Calu3 (cell line): ENCODE measurements around the gene EPO. TPM values are rescaled to one million over a fixed set of nuclear protein-coding genes. Genes with fewer than 3 reads are reported as not detected.
"Not testable (repeated sequence)": the region's sequence is repeated elsewhere in the genome, so short reads cannot be mapped to it uniquely, and the experiment has no call there.

Experiments
- BruUV-seq: library from RNA; stranded (reverse); fragments of 400-500 nt; replicated peaks from 2 replicates; lab custom pipeline; 2021; lab: Mats Ljungman, UMichigan
- CTCF ChIA-PET: fragments of 300-600 bp; sonication (Branson Sonifier 250); formaldehyde crosslinking; loops from one replicate; lab custom pipeline; 2022; ENCODE audit warnings: antibody characterized with exemption; lab: Charles Lee
- DNase-seq: peaks from one replicate; pipeline ENCODE4 v3.0.0; 2022
- H3K27ac Mint-ChIP-seq: one replicate; pipeline ENCODE4 v1.8.0; 2022; ENCODE audit warnings: mixed read lengths; ENCODE audit not compliant: unreplicated experiment
- H3K27me3 Mint-ChIP-seq: one replicate; pipeline ENCODE4 v1.8.0; 2022; ENCODE audit warnings: mixed read lengths; ENCODE audit not compliant: unreplicated experiment
- H3K36me3 Mint-ChIP-seq: one replicate; pipeline ENCODE4 v1.8.0; 2022; ENCODE audit warnings: mild to moderate bottlenecking, moderate library complexity, mixed read lengths; ENCODE audit not compliant: insufficient read depth, unreplicated experiment
- H3K4me1 Mint-ChIP-seq: one replicate; pipeline ENCODE4 v1.8.0; 2022; ENCODE audit warnings: mild to moderate bottlenecking, low read depth, mixed read lengths; ENCODE audit not compliant: unreplicated experiment
- H3K4me3 Mint-ChIP-seq: one replicate; pipeline ENCODE4 v1.8.0; 2022; ENCODE audit warnings: mild to moderate bottlenecking, low read depth, moderate library complexity, mixed read lengths; ENCODE audit not compliant: unreplicated experiment
- H3K9me3 Mint-ChIP-seq: one replicate; pipeline ENCODE4 v1.8.0; 2022; ENCODE audit warnings: low read depth, mixed read lengths; ENCODE audit not compliant: unreplicated experiment
- CTCF ChIP-seq: fragments of 200-600 bp; IDR thresholded peaks from one replicate; pipeline ENCODE4 v1.8.0; 2022; ENCODE audit warnings: antibody characterized with exemption; ENCODE audit not compliant: unreplicated experiment
- intact Hi-C: fragments of 100-400 bp; cut with micrococcal nuclease; formaldehyde crosslinking; loops from one replicate; pipeline ENCODE4 v1.10.0; 2022; ENCODE audit not compliant: unreplicated experiment
- total RNA-seq: library from RNA; stranded (reverse); gene quantifications from 2 replicates; pipeline ENCODE4 v1.2.3, GENCODE V29; 2022

The EPO gene
- total RNA-seq, 1 experiment from 2014 or later: not detected

GRCh38 chr7:100699018-100699417 lies 21.2 kb upstream of the EPO start:
- H3K9me3 Mint-ChIP-seq: no peaks in the 10 kb centered on the region
- no TSS peak for BruUV-seq
- H3K36me3 Mint-ChIP-seq: peaks cover 14% of the 10 kb centered on the region
- intact Hi-C loops: no loop called here
- no peak for DNase-seq
- H3K27me3 Mint-ChIP-seq: peaks cover 13% of the 10 kb centered on the region
- H3K27ac Mint-ChIP-seq: no peak overlapping the region
- TF ChIP-seq CTCF: no peak
- no peaks in the 10 kb centered on the region for H3K4me1 Mint-ChIP-seq
- no peak overlapping the region for H3K4me3 Mint-ChIP-seq
- CTCF ChIA-PET: no interaction called here

GRCh38 chr7:100701089-100701488 lies 19.2 kb upstream of the EPO start:
- DNase-seq, H3K4me3 Mint-ChIP-seq, CTCF ChIA-PET, BruUV-seq, H3K4me1 Mint-ChIP-seq, H3K27ac Mint-ChIP-seq, H3K36me3 Mint-ChIP-seq, intact Hi-C loops, H3K9me3 Mint-ChIP-seq: not testable (repeated sequence)
- H3K27me3 Mint-ChIP-seq: peaks cover 13% of the 10 kb centered on the region

- Mint-ChIP-seq H3K4me3 (peak overlapping the region; percentile 95), H3K27me3 (peaks cover 13% of the 10 kb centered on the region), H3K9me3 (no peaks in the 10 kb centered on the region), H3K36me3 (peaks cover 25% of the 10 kb centered on the region), H3K27ac (peak overlapping the region; percentile 80), H3K4me1 (no peaks in the 10 kb centered on the region)
- DNase-seq: peak; percentile 78
- CTCF ChIA-PET: interaction anchor here (0.8 to 1.8 kb wide), 16 partner anchors 9 to 487 kb away, joined by 3 to 25 read pairs (median 5); partner anchors contain the start of genes EPHB4, GIGYF1, MOSPD3 and SLC12A9
- intact Hi-C loops: loop anchor here (1.0 kb wide), 1 partner anchor 121 kb away; no protein-coding TSS in a partner anchor
- peak; percentile 90 for TF ChIP-seq CTCF
- BruUV-seq: no TSS peak
Measured at GRCh38 chr7:100705320-100705752, 14.9 kb upstream of the EPO start.

GRCh38 chr7:100705753-100706671 lies 14.3 kb upstream of the EPO start, which contains the start of gene POP7:
TSS of gene POP7 (plus strand) at chr7:100706121. CDS start at chr7:100706831, 710 bp downstream.
- H3K4me3 Mint-ChIP-seq: peak within 1 kb of the TSS; percentile 95
- intact Hi-C loops: loop anchor here (1.0 kb wide), 2 partner anchors 120 to 146 kb away; partner anchors contain the start of gene SLC12A9
- H3K4me1 Mint-ChIP-seq: no peaks in the 10 kb centered on the region
- peaks cover 25% of the 10 kb centered on the region for H3K36me3 Mint-ChIP-seq
- peaks cover 8% of the 10 kb centered on the region for H3K27me3 Mint-ChIP-seq
- peak; percentile 96 for DNase-seq
- no peak for TF ChIP-seq CTCF
- H3K27ac Mint-ChIP-seq: peak within 1 kb of the TSS; percentile 80
- BruUV-seq: TSS peak; percentile 93
- CTCF ChIA-PET: interaction anchor here (0.5 to 1.8 kb wide), 22 partner anchors 9 to 487 kb away, joined by 3 to 25 read pairs (median 4); partner anchors contain the start of genes EPHB4, GIGYF1, MOSPD3 and SLC12A9
- no peaks in the 10 kb centered on the region for H3K9me3 Mint-ChIP-seq
